GM06990 (cell line): Measurements from ENCODE around the gene ATP1A4.
"Not testable (repeated sequence)": the region's sequence is repeated elsewhere in the genome, so short reads cannot be mapped to it uniquely, and the experiment has no call there.

Experiments
- DNase-seq: peaks from one replicate; pipeline ENCODE4 v3.0.0-alpha.2; 2011; ENCODE audit not compliant: insufficient read length; ENCODE audit errors: extremely low read depth
- H3K27me3 ChIP-seq: replicated peaks from 2 replicates; pipeline ENCODE4 v1.6.0; 2011; ENCODE audit warnings: low read length; ENCODE audit not compliant: control insufficient read depth, insufficient read depth
- H3K36me3 ChIP-seq: 2 replicates; pipeline ENCODE4 v1.5.1; 2011; ENCODE audit warnings: low read length; ENCODE audit not compliant: control insufficient read depth, insufficient read depth
- H3K4me3 ChIP-seq: replicated peaks from 2 replicates; pipeline ENCODE4 v1.5.1; 2011; ENCODE audit warnings: low read depth, mild to moderate bottlenecking, control low read depth, low read length
- TF ChIP-seq, protein P1 (sequence below): IDR thresholded peaks from 2 replicates; pipeline ENCODE4 v1.5.1; 2011; ENCODE audit warnings: low read length, control low read depth, mild to moderate bottlenecking, inconsistent platforms; ENCODE audit not compliant: insufficient read depth, poor library complexity, severe bottlenecking

The ATP1A4 gene

GRCh38 chr1:160124705-160125478, 26.5 kb upstream of the ATP1A4 start:
- Histone ChIP-seq H3K36me3 (no peaks in the 10 kb centered on the region), H3K27me3 (no peaks in the 10 kb centered on the region), H3K4me3 (no peak overlapping the region)
- TF ChIP-seq, protein P1, sequence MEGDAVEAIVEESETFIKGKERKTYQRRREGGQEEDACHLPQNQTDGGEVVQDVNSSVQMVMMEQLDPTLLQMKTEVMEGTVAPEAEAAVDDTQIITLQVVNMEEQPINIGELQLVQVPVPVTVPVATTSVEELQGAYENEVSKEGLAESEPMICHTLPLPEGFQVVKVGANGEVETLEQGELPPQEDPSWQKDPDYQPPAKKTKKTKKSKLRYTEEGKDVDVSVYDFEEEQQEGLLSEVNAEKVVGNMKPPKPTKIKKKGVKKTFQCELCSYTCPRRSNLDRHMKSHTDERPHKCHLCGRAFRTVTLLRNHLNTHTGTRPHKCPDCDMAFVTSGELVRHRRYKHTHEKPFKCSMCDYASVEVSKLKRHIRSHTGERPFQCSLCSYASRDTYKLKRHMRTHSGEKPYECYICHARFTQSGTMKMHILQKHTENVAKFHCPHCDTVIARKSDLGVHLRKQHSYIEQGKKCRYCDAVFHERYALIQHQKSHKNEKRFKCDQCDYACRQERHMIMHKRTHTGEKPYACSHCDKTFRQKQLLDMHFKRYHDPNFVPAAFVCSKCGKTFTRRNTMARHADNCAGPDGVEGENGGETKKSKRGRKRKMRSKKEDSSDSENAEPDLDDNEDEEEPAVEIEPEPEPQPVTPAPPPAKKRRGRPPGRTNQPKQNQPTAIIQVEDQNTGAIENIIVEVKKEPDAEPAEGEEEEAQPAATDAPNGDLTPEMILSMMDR = no peak
- no peak for DNase-seq

- H3K27me3 ChIP-seq = peaks cover 1% of the 10 kb centered on the region
- no peak for DNase-seq
Observed at GRCh38 chr1:160125746-160126145, 25.7 kb upstream of the ATP1A4 start.

GRCh38 chr1:160126342-160126741, 25.1 kb upstream of the ATP1A4 start:
- H3K27me3 ChIP-seq, H3K4me3 ChIP-seq, DNase-seq, H3K36me3 ChIP-seq: not testable (repeated sequence)

More at GRCh38 chr1:160125746-160126145, 25.7 kb upstream of the ATP1A4 start:
- Histone ChIP-seq H3K36me3 (no peaks in the 10 kb centered on the region), H3K4me3 (no peak overlapping the region)
- TF ChIP-seq, protein P1 = no peak

- H3K27me3 ChIP-seq = peaks cover 1% of the 10 kb centered on the region
- TF ChIP-seq, protein P1 = no peak
- H3K4me3 ChIP-seq = no peak overlapping the region
- DNase-seq = no peak
- H3K36me3 ChIP-seq = no peaks in the 10 kb centered on the region
Observed at GRCh38 chr1:160127381-160127780, 24.0 kb upstream of the ATP1A4 start.

DNA sequence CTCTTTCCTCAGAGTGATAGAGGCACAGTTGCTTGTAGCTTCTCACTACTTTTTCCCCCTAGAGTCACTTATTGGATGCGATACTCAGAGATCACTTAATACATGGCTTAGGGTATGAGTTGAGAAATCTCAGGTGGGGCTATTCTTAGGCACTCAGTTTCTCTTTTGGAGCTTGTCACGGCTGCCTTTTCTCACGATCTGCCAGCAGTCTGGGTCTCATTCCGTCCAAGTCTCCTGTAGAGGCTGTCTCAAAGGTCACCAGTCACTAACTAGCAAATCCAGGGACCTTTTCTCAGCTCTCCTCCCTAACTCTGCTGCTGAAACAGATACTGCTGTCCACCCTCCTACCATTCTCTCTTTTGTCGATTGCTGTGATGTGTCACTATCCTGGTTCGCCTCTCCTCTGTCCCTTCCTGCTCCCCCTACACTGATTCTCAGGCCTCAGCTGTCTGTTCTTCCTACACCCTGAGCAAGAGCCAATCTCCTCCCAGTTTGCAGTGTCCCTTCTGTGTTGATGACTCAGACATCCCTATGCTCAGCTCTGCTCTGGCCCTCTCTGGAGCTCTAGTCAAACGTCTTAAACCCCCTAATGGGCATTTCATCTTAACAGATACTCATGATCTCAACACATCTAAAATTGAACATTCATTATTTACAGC, 23.4 kb upstream of the ATP1A4 start:
- H3K4me3 ChIP-seq = no peak overlapping the region
- peaks cover 1% of the 10 kb centered on the region for H3K27me3 ChIP-seq
- no peak for DNase-seq
- TF ChIP-seq, protein P1 = no peak
- no peaks in the 10 kb centered on the region for H3K36me3 ChIP-seq

DNA sequence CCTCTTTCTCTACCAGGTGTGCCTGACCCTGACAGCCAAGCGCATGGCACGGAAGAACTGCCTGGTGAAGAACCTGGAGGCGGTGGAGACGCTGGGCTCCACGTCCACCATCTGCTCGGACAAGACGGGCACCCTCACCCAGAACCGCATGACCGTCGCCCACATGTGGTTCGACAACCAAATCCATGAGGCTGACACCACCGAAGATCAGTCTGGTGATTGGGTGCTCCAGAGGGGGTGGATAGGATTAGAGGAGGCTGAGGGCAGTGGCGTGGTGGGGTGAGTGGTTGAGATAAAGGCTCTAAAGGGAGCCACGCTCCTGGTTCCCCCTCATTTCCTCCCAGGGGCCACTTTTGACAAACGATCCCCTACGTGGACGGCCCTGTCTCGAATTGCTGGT, 22.8 kb upstream of the ATP1A4 start:
- H3K27me3 ChIP-seq = peaks cover 1% of the 10 kb centered on the region
- DNase-seq = no peak
- TF ChIP-seq, protein P1 = no peak
- no peak overlapping the region for H3K4me3 ChIP-seq
- H3K36me3 ChIP-seq = no peaks in the 10 kb centered on the region
